IPS-18a (cell line): ENCODE data around the gene FAT1.

Experiments used
- H3K27ac ChIP-seq: one replicate; pipeline ENCODE4 v1.5.1; 2013; ENCODE audit warnings: low read length
- H3K27me3 ChIP-seq: one replicate; pipeline ENCODE4 v1.6.1; 2013; ENCODE audit warnings: mild to moderate bottlenecking, low read length; ENCODE audit not compliant: control insufficient read depth, insufficient read depth
- H3K36me3 ChIP-seq: one replicate; pipeline ENCODE4 v1.6.1; 2013; ENCODE audit warnings: low read depth, low read length; ENCODE audit not compliant: control insufficient read depth
- H3K4me1 ChIP-seq: one replicate; pipeline ENCODE4 v1.6.1; 2013; ENCODE audit warnings: low read depth, low read length; ENCODE audit not compliant: control insufficient read depth
- H3K4me3 ChIP-seq: one replicate; pipeline ENCODE4 v1.5.1; 2013; ENCODE audit warnings: low read length
- H3K9ac ChIP-seq: one replicate; pipeline ENCODE4 v1.6.1; 2013; ENCODE audit warnings: mild to moderate bottlenecking, low read length, moderate library complexity
- H3K9me3 ChIP-seq: one replicate; pipeline ENCODE4 v1.6.1; 2013; ENCODE audit warnings: low read depth, low read length; ENCODE audit not compliant: control insufficient read depth

The FAT1 gene

DNA sequence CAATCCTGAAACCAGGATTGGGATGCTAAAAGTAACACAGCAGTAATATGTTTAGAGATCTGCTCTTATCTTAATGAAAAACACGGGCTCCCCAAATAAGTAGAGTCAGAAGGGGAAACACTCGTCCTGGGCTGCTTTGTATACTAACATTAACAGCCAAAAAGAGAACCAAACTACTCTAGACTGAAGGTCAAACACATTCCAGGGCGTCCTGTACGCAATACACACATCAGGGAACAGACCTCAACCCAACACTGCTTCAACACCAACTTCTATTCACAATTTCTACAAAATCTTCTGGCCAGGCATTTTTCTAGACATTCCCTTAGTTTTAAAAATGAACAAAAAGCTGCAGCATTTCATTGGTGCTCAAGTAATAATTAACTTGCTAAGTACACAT, 21.4 kb downstream of the FAT1 start:
- no peak overlapping the region for H3K27ac ChIP-seq
- H3K27me3 ChIP-seq = no peaks in the 10 kb centered on the region
- H3K9me3 ChIP-seq = no peaks in the 10 kb centered on the region
- H3K9ac ChIP-seq = no peak overlapping the region
- peaks cover 37% of the 10 kb centered on the region for H3K36me3 ChIP-seq
- H3K4me3 ChIP-seq = no peak overlapping the region
- H3K4me1 ChIP-seq = peaks cover 33% of the 10 kb centered on the region

DNA sequence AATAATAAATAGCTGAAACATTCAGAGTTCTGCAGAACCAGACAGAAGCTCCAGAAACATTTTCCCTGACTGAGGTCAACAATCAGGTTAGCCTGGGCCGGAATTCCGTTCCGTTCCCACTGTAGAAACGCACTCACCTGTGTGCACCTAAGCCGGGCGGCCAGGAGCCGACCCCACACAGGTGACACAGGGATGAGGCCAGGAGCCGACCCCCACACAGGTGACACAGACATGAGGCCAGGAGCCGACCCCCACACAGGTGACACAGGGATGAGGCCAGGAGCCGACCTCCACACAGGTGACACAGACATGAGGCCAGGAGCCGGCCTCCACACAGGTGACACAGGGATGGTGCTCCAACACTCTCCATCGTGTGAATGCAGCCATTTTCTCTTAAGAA, 21.9 kb downstream of the FAT1 start:
- Histone ChIP-seq H3K9me3 (no peaks in the 10 kb centered on the region), H3K27ac (no peak overlapping the region), H3K4me1 (peaks cover 33% of the 10 kb centered on the region), H3K27me3 (no peaks in the 10 kb centered on the region), H3K4me3 (no peak overlapping the region), H3K9ac (no peak overlapping the region), H3K36me3 (peaks cover 32% of the 10 kb centered on the region)

DNA sequence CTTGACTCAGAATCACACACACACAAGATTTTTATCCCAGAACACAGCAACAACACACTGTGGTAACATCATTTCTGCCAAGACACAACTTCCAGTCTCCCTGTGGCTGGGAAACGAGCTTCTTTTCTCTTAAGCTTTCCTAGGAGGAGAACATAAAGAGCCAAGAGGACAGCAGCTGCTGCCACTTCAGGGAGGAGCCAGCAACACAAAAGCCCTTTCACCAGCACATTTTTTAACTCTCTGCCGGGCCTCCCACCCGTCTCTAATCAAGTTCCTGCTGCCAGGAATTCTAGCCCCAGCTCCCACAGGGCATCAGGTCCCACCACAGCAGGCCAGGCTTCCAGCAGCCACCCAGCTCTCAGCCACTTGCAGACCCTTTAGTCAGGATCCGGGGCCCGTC, 22.4 kb downstream of the FAT1 start:
- Histone ChIP-seq H3K4me1 (peaks cover 34% of the 10 kb centered on the region), H3K4me3 (no peak overlapping the region), H3K9ac (no peak overlapping the region), H3K36me3 (peaks cover 27% of the 10 kb centered on the region), H3K27ac (no peak overlapping the region), H3K9me3 (no peaks in the 10 kb centered on the region), H3K27me3 (no peaks in the 10 kb centered on the region)

GRCh38 chr4:186700746-186701145, 22.9 kb downstream of the FAT1 start:
- no peak overlapping the region for H3K4me3 ChIP-seq
- no peak overlapping the region for H3K27ac ChIP-seq
- peaks cover 39% of the 10 kb centered on the region for H3K4me1 ChIP-seq
- H3K27me3 ChIP-seq = no peaks in the 10 kb centered on the region
- peaks cover 21% of the 10 kb centered on the region for H3K36me3 ChIP-seq
- H3K9me3 ChIP-seq = no peaks in the 10 kb centered on the region
- H3K9ac ChIP-seq = no peak overlapping the region

GRCh38 chr4:186699881-186700397, 23.7 kb downstream of the FAT1 start:
- Histone ChIP-seq H3K27me3 (no peaks in the 10 kb centered on the region), H3K36me3 (peaks cover 16% of the 10 kb centered on the region), H3K4me3 (no peak overlapping the region), H3K27ac (no peak overlapping the region), H3K9me3 (no peaks in the 10 kb centered on the region), H3K9ac (no peak overlapping the region), H3K4me1 (peaks cover 43% of the 10 kb centered on the region)

- no peaks in the 10 kb centered on the region for H3K27me3 ChIP-seq
- H3K27ac ChIP-seq = no peak overlapping the region
- no peaks in the 10 kb centered on the region for H3K9me3 ChIP-seq
- no peak overlapping the region for H3K4me3 ChIP-seq
- no peak overlapping the region for H3K9ac ChIP-seq
- H3K4me1 ChIP-seq = peaks cover 43% of the 10 kb centered on the region
- peaks cover 16% of the 10 kb centered on the region for H3K36me3 ChIP-seq
Measured at GRCh38 chr4:186699298-186699697, 24.4 kb downstream of the FAT1 start.

DNA sequence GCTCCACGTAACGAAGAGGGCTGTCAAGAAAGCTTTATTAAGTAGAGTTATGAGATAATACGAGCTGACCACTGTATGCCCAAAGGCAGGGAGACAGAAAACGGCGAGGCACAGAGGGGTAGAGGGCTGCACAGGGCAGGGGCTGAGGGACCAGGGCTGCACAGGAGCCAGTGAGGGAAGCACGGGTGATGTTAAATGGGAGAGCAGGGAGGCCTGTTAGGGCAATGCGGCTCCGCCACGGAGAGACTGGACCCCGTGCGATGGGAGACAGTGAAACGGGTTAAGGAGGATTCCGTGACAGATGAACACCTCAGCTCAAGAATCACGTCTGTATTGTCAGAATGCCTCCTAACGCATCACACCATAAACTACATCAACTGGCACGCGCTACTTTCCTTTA, 25.1 kb downstream of the FAT1 start:
- H3K4me3 ChIP-seq = no peak overlapping the region
- peaks cover 10% of the 10 kb centered on the region for H3K36me3 ChIP-seq
- H3K9ac ChIP-seq = no peak overlapping the region
- H3K27ac ChIP-seq = no peak overlapping the region
- H3K27me3 ChIP-seq = no peaks in the 10 kb centered on the region
- H3K9me3 ChIP-seq = no peaks in the 10 kb centered on the region
- H3K4me1 ChIP-seq = peaks cover 43% of the 10 kb centered on the region

GRCh38 chr4:186698028-186698427, 25.6 kb downstream of the FAT1 start:
- H3K36me3 ChIP-seq = peaks cover 11% of the 10 kb centered on the region
- H3K9me3 ChIP-seq = no peaks in the 10 kb centered on the region
- H3K4me3 ChIP-seq = no peak overlapping the region
- H3K9ac ChIP-seq = no peak overlapping the region
- no peaks in the 10 kb centered on the region for H3K27me3 ChIP-seq
- H3K27ac ChIP-seq = no peak overlapping the region
- H3K4me1 ChIP-seq = peaks cover 42% of the 10 kb centered on the region

DNA sequence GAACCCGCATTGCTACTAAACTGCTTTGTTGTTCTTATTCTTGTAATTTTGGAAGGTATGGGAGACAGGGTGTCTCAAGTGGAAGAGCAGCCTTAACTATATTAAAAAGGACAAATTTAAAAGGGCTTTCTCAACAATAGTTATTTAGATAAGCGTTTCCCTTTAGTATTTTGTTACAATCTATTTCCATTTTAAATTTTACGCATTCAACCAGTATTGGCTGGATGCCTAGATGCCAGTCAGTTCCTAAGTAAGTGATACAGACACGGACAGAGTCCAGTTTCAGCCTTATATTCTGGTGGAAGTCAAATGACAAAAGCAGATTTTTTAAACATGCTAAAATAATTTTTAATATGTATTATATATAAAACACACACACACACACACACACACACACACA, 28.3 kb downstream of the FAT1 start:
- H3K4me3 ChIP-seq = no peak overlapping the region
- H3K27me3 ChIP-seq = no peaks in the 10 kb centered on the region
- peaks cover 18% of the 10 kb centered on the region for H3K36me3 ChIP-seq
- H3K9me3 ChIP-seq = no peaks in the 10 kb centered on the region
- H3K9ac ChIP-seq = no peak overlapping the region
- H3K4me1 ChIP-seq = peaks cover 22% of the 10 kb centered on the region
- no peak overlapping the region for H3K27ac ChIP-seq

- H3K4me1 ChIP-seq = peaks cover 30% of the 10 kb centered on the region
- peaks cover 14% of the 10 kb centered on the region for H3K36me3 ChIP-seq
- H3K9me3 ChIP-seq = no peaks in the 10 kb centered on the region
- no peaks in the 10 kb centered on the region for H3K27me3 ChIP-seq
- H3K4me3 ChIP-seq = no peak overlapping the region
- H3K9ac ChIP-seq = no peak overlapping the region
- H3K27ac ChIP-seq = no peak overlapping the region
Measured at GRCh38 chr4:186693894-186694293, 29.8 kb downstream of the FAT1 start.

DNA sequence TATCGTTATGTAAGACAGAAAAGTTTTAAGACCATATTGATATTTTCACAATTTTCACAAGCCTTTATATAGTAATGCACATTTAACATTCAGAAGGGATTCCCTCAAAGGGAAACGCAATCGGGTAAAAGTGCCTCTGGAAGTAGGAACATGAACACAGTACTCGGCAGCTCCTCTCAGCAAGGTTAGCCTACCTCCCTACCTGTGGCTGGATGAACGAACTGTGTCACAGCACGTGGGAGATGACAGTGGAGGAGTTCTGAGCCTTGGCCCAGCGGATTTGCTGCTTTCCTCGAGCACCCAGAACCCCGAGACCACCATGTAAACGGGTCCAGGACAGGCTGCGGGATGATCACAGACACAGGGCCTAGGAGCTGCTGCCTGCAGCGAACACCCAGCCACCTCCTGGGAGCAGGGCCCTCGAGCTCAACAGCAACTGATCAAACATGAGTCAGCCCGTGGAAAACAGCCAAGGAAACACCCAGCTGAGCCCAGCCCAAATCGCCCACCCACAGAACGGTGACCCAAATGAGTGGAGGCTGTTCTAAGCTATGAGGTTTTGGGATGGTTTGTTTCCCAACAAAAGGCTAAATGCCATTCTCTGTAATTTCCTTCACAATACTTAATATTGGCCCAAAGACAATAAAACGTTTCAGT, 30.4 kb downstream of the FAT1 start:
- H3K27me3 ChIP-seq = no peaks in the 10 kb centered on the region
- no peak overlapping the region for H3K27ac ChIP-seq
- H3K9me3 ChIP-seq = no peaks in the 10 kb centered on the region
- H3K4me1 ChIP-seq = peaks cover 35% of the 10 kb centered on the region
- peaks cover 14% of the 10 kb centered on the region for H3K36me3 ChIP-seq
- H3K9ac ChIP-seq = no peak overlapping the region
- no peak overlapping the region for H3K4me3 ChIP-seq

- H3K9ac ChIP-seq = no peak overlapping the region
- H3K4me1 ChIP-seq = peaks cover 54% of the 10 kb centered on the region
- peaks cover 9% of the 10 kb centered on the region for H3K36me3 ChIP-seq
- no peaks in the 10 kb centered on the region for H3K9me3 ChIP-seq
- peaks cover 9% of the 10 kb centered on the region for H3K27me3 ChIP-seq
- no peak overlapping the region for H3K4me3 ChIP-seq
- no peak overlapping the region for H3K27ac ChIP-seq
Measured at GRCh38 chr4:186691396-186691795, 32.3 kb downstream of the FAT1 start.
